GM18498 (cell line): ENCODE results near the gene C1orf21.
"Not testable (repeated sequence)": the region's sequence is repeated elsewhere in the genome, so short reads cannot be mapped to it uniquely, and the experiment has no call there.

ENCODE experiments used
- ATAC-seq: cut with Tn5 transposase; IDR thresholded peaks from one replicate; pipeline ENCODE4 v1.9.1; 2021; ENCODE audit warnings: mild to moderate bottlenecking, moderate library complexity; ENCODE audit not compliant: unreplicated experiment

Gene C1orf21

DNA sequence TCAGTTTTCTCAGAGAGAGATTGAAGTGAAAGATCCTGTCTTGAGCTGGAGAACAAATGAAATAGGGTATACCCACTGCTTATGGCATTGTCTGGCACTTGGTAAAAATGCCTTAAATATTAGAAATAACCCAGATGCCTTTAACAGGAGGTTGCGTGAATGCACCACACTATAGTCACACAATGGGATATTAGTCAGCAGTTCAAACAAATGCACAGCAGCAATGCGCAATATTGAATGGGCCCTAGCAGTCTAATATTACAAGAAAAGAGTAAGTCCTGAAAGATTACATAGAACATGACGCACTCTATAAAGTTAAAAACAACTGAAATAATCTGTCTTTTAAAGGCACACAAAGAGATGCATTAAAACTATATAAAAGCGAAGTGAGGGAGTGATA is 206.8 kb downstream of the C1orf21 start:
- ATAC-seq = no peak

DNA sequence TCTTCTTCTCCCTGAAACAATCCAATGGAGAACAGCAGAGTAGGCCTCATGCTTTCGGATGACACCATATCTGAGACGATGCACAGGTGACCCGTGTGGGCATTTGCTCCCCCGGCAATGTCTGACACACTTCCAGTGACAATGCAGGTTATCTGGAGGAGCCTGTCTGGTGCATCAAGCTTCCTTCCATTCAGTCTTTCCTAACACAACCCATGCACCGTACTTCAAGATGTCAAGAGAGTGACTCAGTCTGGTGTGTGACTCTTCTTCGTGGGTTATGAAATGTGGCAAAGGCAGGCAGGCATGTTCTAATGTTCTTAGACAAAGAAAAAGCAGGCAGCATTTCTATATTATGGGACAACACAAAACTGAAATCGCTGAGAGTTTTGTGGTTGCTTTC is 208.8 kb downstream of the C1orf21 start:
- ATAC-seq = no peak

DNA sequence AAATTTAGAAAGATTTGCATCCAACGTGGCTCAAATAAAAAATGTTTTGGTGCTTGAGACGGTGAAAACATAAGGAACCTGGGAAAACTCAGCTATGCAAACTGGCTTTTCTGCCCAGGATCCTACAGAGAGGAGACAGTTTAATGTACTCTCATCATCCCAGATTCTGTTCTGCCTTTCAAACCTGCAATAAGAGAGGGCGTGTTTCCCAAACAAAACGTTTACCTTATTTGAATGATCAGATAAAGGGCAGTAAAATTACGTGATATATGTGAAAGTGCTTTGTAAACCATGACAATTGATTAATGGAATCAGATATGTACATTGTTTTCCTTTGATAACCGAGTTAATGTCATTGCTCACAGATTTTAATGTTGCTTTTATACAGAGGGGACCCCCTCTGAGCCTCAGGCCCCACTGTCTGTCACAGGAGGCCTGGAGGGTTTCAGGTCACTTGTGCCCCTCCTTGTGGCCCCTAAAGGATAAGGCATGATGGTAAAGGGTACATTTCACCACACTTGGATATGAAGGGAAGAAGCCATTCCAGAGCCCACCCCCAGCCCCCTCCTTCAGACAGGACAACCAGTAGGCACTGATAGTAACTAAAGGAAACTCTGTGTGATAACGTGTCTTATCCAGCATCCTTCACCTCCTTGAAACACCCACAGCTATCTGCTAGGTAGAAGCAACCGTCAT is 210.3 kb downstream of the C1orf21 start:
- no peak for ATAC-seq

DNA sequence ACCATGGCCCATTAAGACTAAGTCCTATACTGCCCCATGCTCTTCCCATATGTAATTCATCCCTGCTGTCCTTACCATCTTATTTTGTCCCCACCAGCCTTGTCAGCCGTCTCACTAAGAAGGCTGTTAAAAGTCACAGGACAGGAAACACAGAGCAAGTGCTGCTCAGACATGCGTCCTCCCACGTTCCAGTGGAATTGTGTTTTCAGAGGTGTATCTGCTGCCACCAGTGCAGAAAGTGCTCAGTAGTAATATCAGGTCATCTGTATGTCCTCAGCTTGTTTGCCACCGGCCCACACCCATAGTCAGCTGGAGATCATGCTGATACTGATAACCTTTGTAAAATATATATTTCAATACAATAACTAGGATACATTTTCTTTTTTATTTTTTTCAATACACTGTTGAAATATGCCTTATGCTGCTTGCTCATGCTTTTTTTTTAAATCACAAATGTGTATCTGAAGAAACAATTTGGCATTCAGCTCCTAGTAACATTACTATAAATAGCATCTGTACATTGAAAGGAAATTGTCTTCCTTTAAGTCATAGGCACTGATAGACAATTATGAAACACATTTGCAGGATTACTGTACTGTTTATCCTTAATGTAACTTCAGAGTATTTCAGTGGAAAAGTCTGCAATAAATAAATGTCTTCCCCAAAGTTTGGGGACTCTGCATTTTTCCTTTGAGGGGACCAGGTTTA is 211.0 kb downstream of the C1orf21 start:
- ATAC-seq = no peak

DNA sequence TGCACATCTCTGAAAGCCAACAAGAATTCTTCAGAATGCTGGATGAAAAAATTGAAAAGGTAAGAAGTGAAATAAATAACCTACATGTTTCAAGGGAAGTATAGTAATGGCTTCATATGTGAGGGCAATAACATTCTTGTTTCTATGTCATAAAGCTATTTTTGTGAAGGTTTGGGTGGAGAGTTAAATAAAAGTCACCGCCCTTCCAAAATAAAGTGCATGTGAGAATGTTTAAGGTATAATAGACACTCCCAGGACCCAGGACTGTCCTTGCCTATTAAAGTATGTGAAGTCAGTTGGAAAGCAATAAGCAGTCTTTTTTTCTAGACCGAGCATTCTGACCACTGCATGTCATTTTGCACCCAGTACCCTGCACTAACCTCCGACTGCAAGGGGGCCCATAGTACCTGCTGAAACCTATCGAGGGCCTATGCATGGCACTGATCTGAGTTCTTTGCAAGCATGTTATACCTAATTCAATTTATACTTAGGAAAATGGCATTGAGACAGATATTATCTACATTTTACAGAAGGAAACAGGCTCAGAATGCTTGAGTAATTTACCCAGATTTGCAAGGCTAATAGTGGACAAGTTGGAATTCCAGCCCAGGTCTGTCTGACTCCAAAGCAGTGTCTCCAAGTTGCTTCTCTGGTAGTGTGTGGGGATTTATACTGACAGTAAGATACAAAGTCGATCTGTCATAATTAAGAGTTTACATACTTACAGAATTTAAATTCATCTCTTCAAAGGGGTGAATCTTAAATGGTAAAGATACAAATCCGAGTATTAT is 211.8 kb downstream of the C1orf21 start:
- ATAC-seq = no peak

DNA sequence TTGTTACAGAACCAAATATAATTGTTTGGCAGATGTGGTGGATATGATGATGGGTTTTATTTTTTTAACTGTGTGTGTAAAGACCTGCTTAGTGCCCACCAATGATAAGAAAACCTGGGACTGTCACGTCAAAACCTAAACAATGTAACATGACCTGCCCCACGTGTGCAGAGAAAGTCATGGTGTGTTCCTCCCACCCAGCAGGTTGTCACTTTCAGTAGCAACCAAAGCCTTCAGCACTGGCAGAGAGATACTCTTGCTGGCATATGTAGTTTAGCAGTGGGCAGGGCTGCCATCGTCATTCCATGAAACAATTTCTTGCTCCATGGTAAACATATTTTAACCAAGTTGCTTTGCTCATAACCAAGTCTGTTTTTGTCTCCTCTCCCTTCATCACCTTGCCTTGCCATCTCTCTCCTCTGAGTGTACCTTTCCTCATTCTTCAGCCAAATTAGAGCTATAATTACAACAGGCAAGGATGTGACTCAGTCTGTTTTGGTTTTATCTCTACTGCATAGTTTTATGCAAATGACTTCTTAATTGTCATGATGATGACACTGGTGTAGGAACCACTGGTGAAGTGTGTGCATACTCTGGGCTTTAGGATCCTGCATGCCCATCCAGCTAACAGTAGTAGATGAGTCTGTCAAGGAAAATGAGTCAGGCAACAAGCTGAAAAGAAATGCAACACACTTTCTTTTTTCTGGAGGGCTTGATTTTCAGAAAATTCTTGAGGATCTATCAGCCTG is 217.5 kb downstream of the C1orf21 start:
- ATAC-seq = no peak

DNA sequence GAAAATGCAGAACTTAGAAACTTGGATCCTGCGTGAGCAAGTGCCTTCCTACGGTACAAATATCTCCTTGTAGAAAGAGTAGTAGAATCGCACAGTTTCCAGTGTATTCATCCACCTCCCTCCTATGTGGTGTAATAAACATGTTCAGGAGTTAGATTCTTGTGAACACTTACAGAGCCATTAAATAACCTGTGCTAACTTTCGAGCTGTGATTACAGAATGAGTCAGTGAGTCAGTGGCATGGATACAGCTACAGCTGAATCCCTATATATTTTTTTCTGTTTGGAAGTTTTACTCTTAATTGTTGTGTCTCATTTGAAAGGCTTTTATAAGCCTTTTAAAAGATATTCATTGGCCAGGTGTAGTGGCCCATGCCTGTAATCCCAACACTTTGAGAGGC is 219.1 kb downstream of the C1orf21 start:
- no peak for ATAC-seq

DNA sequence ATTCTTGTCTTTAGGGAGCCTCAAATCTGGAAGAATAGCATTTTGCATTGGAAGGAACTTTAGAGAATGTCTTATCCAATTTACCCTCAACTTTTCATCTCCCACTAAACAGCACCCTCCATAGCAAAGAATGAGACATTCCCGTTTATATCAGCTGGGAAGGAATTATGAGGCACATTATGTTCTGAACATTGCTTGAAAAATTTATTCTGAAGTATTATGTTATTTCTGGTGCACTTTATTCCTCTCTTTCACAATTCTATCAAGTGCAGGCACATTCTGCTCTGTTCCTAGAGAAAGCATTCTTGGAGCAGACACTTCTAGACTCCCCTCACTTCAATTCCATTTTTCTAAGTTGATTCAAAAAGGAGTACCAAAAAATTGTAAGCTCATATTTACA is 220.0 kb downstream of the C1orf21 start:
- ATAC-seq = no peak

DNA sequence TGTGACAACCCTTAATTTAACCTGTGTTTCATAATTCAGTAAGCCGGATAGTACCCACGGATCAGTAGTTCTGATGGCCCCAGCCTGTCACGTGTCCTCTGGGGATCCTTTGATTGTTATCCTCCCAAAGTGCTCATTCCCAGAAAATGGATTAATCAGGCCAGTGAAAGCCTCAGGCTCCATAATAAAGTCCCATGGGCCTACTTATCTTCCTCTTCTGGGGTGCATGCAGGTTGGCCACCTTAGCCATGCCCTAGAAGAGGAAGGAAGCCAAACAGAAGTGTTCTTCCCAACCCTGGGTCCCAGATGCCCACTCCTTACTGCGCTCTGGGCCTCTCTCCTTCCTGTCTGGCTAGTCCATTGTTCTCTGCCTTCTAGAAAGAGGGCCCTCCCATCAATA is 221.8 kb downstream of the C1orf21 start:
- no peak for ATAC-seq

DNA sequence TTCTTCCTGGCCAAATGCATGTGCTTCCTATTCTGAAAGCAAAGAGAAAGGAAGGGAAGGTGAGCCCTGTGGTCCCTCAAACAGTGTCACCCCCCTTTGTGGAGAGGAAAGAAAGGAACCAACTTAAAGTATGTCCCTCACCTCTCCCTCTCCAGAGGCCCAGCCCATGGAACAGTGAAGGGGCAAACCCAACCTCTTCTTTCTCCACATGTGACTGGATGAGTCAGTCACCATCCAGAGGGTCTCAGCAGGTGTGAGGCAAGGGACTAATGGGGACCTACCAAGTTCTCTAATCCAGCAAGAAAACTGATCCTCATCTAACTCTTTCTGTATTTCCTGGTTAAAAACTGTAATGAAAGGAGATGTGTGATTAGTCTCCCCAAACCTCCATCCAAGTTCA is 222.2 kb downstream of the C1orf21 start:
- ATAC-seq = no peak

DNA sequence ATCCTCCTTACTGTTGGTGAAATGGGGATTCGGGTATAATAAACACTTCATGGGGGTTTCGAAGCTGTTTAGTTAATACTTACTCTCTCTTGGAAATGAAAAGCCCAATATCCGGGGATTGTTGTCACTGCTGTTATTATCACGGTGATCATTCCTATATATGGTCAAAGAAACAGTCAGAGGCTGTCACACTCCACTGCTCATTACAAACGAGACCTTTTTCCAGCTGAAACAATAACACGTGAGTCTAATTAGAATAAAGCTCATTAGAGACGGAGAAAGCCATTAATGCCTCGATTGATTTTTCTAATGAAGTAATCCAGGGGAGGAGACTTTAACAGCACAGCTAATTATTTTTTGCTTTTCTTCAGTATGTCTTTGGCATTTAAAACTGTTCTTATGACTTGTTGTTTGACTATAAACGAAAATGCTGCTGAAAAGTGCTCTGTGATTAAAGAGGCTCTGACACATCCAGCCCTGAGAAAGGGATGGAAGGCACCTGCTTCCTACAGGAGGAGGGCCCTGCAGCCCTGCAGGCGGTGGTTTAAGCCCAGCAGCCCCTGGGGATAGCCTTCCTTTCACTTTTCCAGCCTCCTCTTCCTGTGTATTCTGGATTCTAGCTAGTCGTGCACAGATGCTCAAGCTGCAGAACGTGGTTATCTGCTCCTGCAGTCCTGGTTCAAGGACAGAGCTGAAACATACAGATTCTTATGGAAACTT is 224.2 kb downstream of the C1orf21 start:
- ATAC-seq = no peak

DNA sequence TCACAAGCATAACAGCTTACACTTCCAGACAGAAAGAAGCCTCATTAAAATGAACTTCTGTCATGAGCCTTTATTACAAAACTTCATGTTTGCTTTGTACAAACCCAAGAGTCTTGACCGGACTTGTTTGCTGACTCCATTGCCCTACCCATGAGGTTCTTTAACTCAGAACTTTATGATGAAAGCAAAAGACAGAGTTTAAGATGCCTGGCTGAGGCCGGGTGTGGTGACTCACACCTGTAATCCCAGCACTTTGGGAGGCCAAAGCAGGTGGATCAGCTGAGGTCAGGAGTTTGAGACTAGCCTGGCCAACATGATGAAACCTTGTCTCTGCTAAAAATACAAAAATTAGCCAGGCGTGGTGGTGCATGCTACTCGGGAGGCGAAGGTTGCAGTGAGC is 225.4 kb downstream of the C1orf21 start:
- ATAC-seq = not testable (repeated sequence)

DNA sequence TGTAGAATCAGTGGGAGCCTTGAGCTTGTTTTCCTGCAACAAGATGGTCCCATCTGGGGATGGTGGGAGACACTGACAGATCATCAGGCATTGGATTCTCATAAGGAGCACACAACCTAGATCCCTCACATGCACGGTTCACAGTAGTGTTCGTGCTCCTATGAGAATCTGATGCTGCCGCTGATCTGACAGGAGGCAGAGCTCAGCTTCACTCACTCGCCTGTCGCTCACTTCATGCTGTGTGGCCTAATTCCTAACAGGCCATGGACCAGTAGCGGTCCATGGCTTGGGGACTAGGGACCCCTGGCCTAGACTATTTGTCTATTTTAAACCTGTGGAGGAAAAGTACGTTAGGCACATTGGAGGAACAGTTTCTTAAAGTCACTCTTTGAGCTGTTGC is 227.8 kb downstream of the C1orf21 start:
- ATAC-seq = no peak

DNA sequence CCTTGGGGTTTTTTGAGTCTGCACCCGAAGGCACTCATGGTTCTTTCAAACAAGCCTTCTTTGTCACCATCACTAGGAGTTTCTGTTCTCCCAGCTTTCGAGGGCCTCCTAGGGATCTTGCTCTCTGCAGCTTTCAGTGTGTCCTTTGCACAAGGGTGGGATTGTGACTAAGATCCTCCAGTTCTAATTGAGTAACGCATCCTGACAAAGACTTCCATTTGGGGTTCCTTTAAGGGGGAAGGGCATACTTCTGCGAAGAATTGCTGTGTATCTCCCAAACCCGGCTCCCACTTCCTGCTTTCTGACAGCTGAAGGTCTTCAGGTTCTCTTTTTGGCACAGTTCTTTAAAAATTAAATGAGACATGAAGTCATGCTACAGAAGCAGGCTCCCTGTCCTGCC is 228.5 kb downstream of the C1orf21 start:
- no peak for ATAC-seq

DNA sequence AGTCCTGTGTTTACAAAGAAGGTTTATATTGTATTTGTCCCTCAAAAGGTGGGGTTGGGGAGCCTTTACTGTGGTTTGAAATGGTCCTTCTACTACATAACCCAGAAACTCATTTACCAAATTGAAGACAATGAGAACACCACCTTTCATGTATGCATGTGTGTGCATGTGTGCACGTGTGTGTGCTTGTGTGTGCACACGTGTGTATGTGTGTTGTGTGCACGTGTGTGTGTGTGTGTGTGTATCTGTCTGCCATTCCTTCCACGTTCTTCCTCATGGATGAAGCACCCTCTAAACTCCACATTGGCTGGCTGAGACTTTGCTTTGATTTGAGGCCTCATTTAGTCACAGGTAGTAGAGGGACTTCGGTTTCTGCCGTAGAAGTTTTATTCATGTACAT is 229.7 kb downstream of the C1orf21 start:
- no peak for ATAC-seq

DNA sequence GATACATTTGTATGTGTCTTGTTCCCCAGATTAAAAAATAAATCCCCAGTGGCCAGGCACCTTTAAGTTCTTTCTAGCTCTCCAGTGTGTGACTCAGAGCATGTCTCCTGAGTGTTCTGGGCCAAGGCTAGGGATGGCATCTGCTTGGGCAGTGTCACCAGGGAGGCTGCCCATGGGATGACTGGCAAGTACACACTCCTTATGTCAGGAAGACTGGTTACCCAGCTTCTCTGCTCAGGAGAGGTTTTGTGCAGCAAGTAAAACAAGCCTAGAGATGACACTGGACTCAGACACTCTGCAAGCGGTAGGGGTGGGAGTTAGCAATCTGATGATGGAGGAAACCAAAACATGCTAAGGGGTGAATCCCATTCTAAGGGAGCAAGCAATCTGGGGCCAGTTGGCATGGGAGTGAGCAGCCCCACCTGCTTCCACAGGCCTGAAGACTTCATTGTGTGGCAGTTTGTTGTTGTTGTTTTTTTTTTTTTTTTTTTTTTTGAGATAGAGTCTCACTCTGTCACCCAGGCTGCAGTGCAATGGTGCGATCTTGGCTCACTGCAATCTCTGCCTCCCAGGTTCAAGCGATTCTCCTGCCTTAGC is 230.7 kb downstream of the C1orf21 start:
- ATAC-seq = no peak

DNA sequence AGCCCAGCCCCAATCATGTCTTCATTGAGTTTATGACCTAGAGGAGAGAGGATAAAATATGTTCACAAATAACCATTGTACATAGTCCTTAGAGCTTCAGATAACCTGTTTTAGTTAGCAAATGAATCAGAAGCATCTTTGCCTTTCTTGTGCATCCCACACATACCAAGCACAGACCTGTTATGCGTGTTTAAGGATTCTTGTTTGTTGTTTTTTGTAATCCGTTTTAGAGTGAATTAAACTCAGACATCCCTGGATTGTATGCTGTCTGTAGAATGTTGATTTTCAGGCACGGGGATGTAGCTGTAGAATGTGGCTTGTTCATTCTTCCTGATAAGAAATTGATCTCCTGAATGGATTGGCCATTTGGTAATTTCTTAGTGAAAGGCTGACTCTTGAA is 232.0 kb downstream of the C1orf21 start:
- no peak for ATAC-seq

DNA sequence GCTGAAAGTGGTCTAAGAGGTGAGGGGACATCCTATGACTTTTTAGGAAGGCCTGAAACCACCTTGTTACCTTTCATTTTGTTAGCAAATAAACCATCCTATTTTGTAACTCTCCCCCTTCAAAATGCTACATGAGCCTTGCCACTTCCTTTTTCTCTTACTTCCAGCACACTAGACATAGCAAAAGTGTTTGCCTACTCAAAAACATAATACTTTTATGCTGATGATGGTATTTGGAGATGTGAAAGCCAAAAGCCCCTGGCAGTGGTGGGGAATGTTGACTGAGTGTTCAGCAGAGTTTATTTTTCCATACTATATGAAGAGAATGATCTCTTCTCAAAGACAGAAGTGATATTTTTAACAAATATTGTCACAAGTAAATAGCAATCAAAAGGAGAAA is 233.6 kb downstream of the C1orf21 start:
- no peak for ATAC-seq

DNA sequence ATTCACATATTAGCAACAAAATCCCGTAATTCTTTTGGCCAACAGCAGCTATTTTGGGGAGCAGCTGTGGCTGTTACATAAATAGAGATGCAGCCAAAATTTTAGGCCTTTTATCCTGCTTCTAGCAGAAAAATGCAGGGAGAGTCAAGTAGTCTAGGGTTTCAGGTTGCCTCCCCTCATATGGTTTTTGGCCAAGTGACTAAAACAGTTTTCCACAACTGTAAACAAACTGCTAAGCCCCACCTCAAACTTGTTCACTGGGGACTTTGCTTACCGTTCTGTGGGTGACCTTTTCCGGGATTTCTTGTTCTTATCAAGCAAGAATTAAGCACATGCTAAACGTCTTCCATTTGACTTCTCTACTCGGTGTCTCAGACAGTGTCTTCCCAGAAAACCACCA is 234.4 kb downstream of the C1orf21 start:
- ATAC-seq = no peak

DNA sequence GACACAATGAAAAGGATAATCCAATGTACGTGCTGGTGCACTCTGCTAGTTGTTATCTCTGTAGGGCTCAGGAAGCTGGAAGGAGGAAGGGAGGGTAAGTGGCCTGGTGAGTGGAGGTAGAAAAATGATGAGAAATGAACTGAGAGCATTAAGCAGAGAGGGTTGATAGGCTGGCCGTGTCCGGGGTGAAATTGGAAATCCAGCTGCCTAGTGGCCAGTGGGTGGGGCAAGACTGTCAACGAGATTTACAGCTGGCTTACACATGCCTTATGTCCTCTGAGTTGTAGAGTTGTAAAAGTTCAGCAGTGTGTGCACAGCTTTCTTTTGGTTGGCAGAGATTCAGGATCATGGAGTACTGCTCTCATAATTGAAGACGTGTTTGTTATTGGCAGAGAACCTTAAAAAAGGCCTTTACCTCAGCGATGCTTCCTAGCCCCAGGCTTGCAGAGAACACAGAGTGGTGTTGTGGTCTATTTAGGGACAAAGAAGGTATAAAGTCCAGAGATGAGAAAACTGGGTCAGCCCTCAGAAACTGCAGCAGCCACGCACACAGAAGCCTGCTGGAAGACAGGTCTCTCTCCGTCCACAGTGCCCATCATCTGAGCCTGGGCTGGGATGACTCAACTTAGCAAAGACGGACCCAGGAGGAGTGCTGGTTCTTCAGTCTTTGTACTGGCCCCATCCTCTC is 235.5 kb downstream of the C1orf21 start:
- no peak for ATAC-seq
